ENCODE results near the gene GCN1. TPM values are rescaled to one million over a fixed set of nuclear protein-coding genes. Genes with fewer than 3 reads are reported as not detected.

Gene GCN1
- total and polyA plus RNA-seq, 2 of the 8 experiments (the other 6 are each of a cell fraction or from before 2014, with no cell fraction given), result 61.4 to 133 TPM

DNA sequence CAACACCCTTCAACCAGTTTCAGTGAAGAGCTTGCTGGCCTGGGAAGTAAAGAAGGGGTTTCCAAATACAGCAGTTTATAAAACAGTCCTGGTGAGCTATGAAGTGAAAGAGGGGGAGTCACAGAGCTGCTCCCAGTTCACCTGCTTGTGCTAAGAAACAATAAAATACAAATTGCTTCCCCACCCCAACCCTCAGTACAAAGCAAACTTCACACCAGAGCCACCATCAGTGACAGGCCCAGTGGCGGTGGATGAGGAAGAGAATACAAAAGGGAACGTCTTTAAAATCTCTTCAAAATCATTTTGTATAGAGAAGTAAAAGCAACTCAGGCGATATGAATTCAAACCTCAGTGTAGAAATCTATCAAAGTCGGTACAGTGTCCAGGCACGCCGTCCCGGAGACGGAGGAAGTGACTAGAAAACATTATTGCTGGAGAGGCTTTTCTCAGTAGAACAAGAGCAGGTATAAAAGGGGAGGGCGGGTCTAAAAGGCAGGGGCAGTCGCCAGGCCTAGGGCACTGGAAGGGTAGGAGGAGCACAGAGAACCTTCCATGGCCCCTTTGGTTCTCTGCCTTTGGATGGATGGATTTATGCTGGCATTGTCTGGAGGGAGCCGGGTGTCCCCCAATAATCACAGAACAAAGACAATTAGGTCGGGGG, 16.9 kb upstream of the GCN1 start:
- Histone ChIP-seq H2AK5ac (ENCODE audit: low read depth, low read length) (no peak overlapping the region), H2BK20ac (ENCODE audit: low read length) (no peak overlapping the region), H4K20me1 (replicated peaks in 1 of 2; ENCODE audit: control insufficient read depth in 1 of 2, insufficient read depth in 2 of 2, low read length in 2 of 2) (peaks cover under 1 to 3% of the 10 kb centered on the region in 2 experiments), H2BK12ac (ENCODE audit: low read depth, low read length) (no peak overlapping the region), H4K5ac (ENCODE audit: insufficient read length, low read depth, low read length) (no peak overlapping the region), H3K56ac (replicated peaks; ENCODE audit: insufficient read length, low read depth, low read length) (no peak overlapping the region), H3K27ac (ENCODE audit: low read depth, low read length) (no peak overlapping the region), H3K18ac (ENCODE audit: extremely low read depth, low read length) (no peak overlapping the region), H3K23ac (ENCODE audit: insufficient read length) (no peak overlapping the region), H3K79me1 (ENCODE audit: low read depth, low read length) (no peaks in the 10 kb centered on the region), H3K9me3 (ENCODE audit: insufficient read depth in 2 of 2, low read depth in 1 of 2, low read length in 1 of 2) (no peaks in the 10 kb centered on the region), H3K4ac (replicated peaks; ENCODE audit: insufficient read length, low read depth, low read length) (no peak overlapping the region), H4K8ac (ENCODE audit: extremely low read depth, insufficient read depth, low read length) (no peak overlapping the region), H3K79me2 (ENCODE audit: control insufficient read depth in 1 of 2, insufficient read depth in 2 of 2, low read length in 2 of 2) (no peaks in the 10 kb centered on the region), H4K91ac (replicated peaks; ENCODE audit: insufficient read length, low read length) (no peak overlapping the region), H3K4me1 (replicated peaks in 1 of 4; ENCODE audit: control insufficient read depth in 3 of 4, insufficient read depth in 4 of 4, low read length in 3 of 4) (no peaks in the 10 kb centered on the region), H3K23me2 (ENCODE audit: low read depth, low read length) (no peaks in the 10 kb centered on the region), H3K4me2 (ENCODE audit: insufficient read depth in 1 of 2, low read depth in 2 of 2, low read length in 2 of 2) (no peak overlapping the region), H2BK15ac (ENCODE audit: low read length) (no peak overlapping the region), H2AFZ (ENCODE audit: low read length) (no peak overlapping the region), H3K36me3 (ENCODE audit: control insufficient read depth in 2 of 4, insufficient read depth in 4 of 4, low read length in 3 of 4) (peaks cover 7 to 59% (median 36%) of the 10 kb centered on the region in 4 experiments), H3K4me3 (ENCODE audit: extremely low read depth in 1 of 4, insufficient read depth in 2 of 4, low read depth in 3 of 4, low read length in 4 of 4) (no peak overlapping the region), H2BK5ac (ENCODE audit: low read depth, low read length) (no peak overlapping the region), H2BK120ac (replicated peaks; ENCODE audit: low read depth, low read length) (no peak overlapping the region), H3K27me3 (replicated peaks in 1 of 4; ENCODE audit: control insufficient read depth in 3 of 4, extremely low read depth in 1 of 4, insufficient read depth in 3 of 4, low read length in 3 of 4) (no peaks in the 10 kb centered on the region), H3K9ac (replicated peaks in 1 of 4; ENCODE audit: extremely low read depth in 1 of 4, low read depth in 3 of 4, low read length in 3 of 4) (no peak overlapping the region), H3K14ac (ENCODE audit: insufficient read length) (no peak overlapping the region)
- 91% methylated on average over 12 of the region's 12 CpGs; no CpG with 5 or more reads in 1 of the 2 experiments for WGBS, 2 experiments (ENCODE audit: extremely low coverage in 1 of 2, insufficient coverage in 1 of 2, insufficient read length in 1 of 2, insufficient replicate concordance in 2 of 2, low coverage in 1 of 2, low lambda C conversion rate in 2 of 2, missing lambda C conversion rate in 1 of 2)
- ChIA-PET POLR2A (ENCODE audit: partially characterized antibody) (interaction anchor here (1.3 to 88.3 kb wide), 4 partner anchors 4 to 56 kb away, joined by 3 to 4270 read pairs (median 1305); partner anchors contain the start of genes GCN1, PXN, RNU4-1 and RNU4-2), CTCF (ENCODE audit: partially characterized antibody) (interaction anchor here (0.8 to 1.2 kb wide), 3 partner anchors 9 to 55 kb away, joined by 3 to 4 read pairs (median 3); partner anchors contain the start of genes PXN and RPLP0)
- FAIRE-seq (no peak), DNase-seq (ENCODE audit: low read depth in 1 of 2, low spot score in 2 of 2) (no peak)
- TF ChIP-seq NRF1 (IDR thresholded peaks at IDR 0.05; ENCODE audit: low read depth, low read length) (no peak), GABPA (IDR thresholded peaks at IDR 0.05; ENCODE audit: borderline replicate concordance, insufficient read depth, low read length) (no peak), CTBP2 (IDR thresholded peaks at IDR 0.05; ENCODE audit: borderline replicate concordance, insufficient read depth, insufficient read length, low read length) (no peak), BRCA1 (IDR thresholded peaks at IDR 0.05; ENCODE audit: low read depth, low read length) (no peak), NANOG (IDR thresholded peaks at IDR 0.05; ENCODE audit: insufficient read depth, low read depth, low read length, poor library complexity, severe bottlenecking) (no peak), RAD21 (IDR thresholded peaks at IDR 0.05 in 1 of 2, conservative IDR thresholded peaks at IDR 0.05 in 1 of 2; ENCODE audit: low read depth in 2 of 2, low read length in 2 of 2) (no peak), TAF7 (optimal IDR thresholded peaks at IDR 0.05; ENCODE audit: borderline replicate concordance, low read depth, low read length) (no peak)
- TF ChIP-seq, protein P1, sequence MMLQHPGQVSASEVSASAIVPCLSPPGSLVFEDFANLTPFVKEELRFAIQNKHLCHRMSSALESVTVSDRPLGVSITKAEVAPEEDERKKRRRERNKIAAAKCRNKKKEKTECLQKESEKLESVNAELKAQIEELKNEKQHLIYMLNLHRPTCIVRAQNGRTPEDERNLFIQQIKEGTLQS (IDR thresholded peaks at IDR 0.05; ENCODE audit: insufficient read depth, low read depth, low read length), result no peak
- TF ChIP-seq, protein P2, sequence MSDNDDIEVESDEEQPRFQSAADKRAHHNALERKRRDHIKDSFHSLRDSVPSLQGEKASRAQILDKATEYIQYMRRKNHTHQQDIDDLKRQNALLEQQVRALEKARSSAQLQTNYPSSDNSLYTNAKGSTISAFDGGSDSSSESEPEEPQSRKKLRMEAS (IDR thresholded peaks at IDR 0.05), result no peak

Measured in H1 (cell line).